Trophoblast cell (in vitro differentiated cells and primary cell): ENCODE measurements around the gene PGRMC2.

Experiments used
- DNase-seq, 2 donors: peaks; one replicate each; pipeline ENCODE4 v3.0.0-alpha.2; 2016
- H2AFZ ChIP-seq: 2 replicates; pipeline ENCODE4 v1.6.1; 2013; ENCODE audit warnings: low read length, moderate library complexity, mild to moderate bottlenecking; ENCODE audit not compliant: insufficient read depth, poor library complexity
- H2AK5ac ChIP-seq: 2 replicates; pipeline ENCODE4 v1.6.1; 2013; ENCODE audit warnings: mild to moderate bottlenecking, low read length
- H2BK120ac ChIP-seq: 2 replicates; pipeline ENCODE4 v1.6.1; 2013; ENCODE audit warnings: low read length, mild to moderate bottlenecking, moderate library complexity; ENCODE audit not compliant: insufficient read depth, poor library complexity
- H2BK12ac ChIP-seq: 2 replicates; pipeline ENCODE4 v1.6.1; 2013; ENCODE audit warnings: mild to moderate bottlenecking, low read length, moderate library complexity
- H2BK5ac ChIP-seq: 2 replicates; pipeline ENCODE4 v1.6.1; 2013; ENCODE audit warnings: low read length, low read depth, moderate library complexity, mild to moderate bottlenecking; ENCODE audit not compliant: poor library complexity
- H3K14ac ChIP-seq: 2 replicates; pipeline ENCODE4 v1.6.1; 2013; ENCODE audit warnings: mild to moderate bottlenecking, low read length
- H3K18ac ChIP-seq: 2 replicates; pipeline ENCODE4 v1.6.1; 2013; ENCODE audit warnings: mild to moderate bottlenecking, low read length
- H3K23ac ChIP-seq: 2 replicates; pipeline ENCODE4 v1.6.1; 2013; ENCODE audit warnings: low read length
- H3K27ac ChIP-seq: 2 replicates; pipeline ENCODE4 v1.5.1; 2013; ENCODE audit warnings: low read depth, mild to moderate bottlenecking, inconsistent platforms, low read length, moderate library complexity
- H3K27me3 ChIP-seq: 2 replicates; pipeline ENCODE4 v1.6.1; 2013; ENCODE audit warnings: inconsistent platforms, mild to moderate bottlenecking, low read length, moderate library complexity; ENCODE audit not compliant: insufficient read depth
- H3K36me3 ChIP-seq, 2 experiments: 1 replicate in 1 of 2; 2 replicates in 1 of 2; pipeline ENCODE4 v1.6.1; 2013; ENCODE audit warnings: low read length in 2 of 2, mild to moderate bottlenecking in 2 of 2, moderate library complexity in 1 of 2; ENCODE audit not compliant: insufficient read depth in 2 of 2, control insufficient read depth in 1 of 2
- H3K4ac ChIP-seq: 2 replicates; pipeline ENCODE4 v1.6.1; 2013; ENCODE audit warnings: low read depth, mild to moderate bottlenecking, low read length, moderate library complexity
- H3K4me1 ChIP-seq, 2 experiments: 1 replicate in 1 of 2; 2 replicates in 1 of 2; pipeline ENCODE4 v1.6.1; 2013; ENCODE audit warnings: low read length in 2 of 2, mild to moderate bottlenecking in 2 of 2, moderate library complexity in 1 of 2; ENCODE audit not compliant: insufficient read depth in 2 of 2, control insufficient read depth in 1 of 2
- H3K4me2 ChIP-seq: 2 replicates; pipeline ENCODE4 v1.6.1; 2013; ENCODE audit warnings: inconsistent platforms, mild to moderate bottlenecking, low read length, moderate library complexity
- H3K4me3 ChIP-seq: 2 replicates; pipeline ENCODE4 v1.5.1; 2013; ENCODE audit warnings: mild to moderate bottlenecking, low read depth, low read length, inconsistent platforms
- H3K79me1 ChIP-seq: one replicate; pipeline ENCODE4 v1.6.1; 2013; ENCODE audit warnings: low read length
- H3K79me2 ChIP-seq: 2 replicates; pipeline ENCODE4 v1.6.1; 2013; ENCODE audit warnings: low read length, mild to moderate bottlenecking; ENCODE audit not compliant: control insufficient read depth, insufficient read depth, poor library complexity
- H3K9ac ChIP-seq: 2 replicates; pipeline ENCODE4 v1.6.1; 2013; ENCODE audit warnings: mild to moderate bottlenecking, low read length
- H3K9me3 ChIP-seq: 2 replicates; pipeline ENCODE4 v1.6.1; 2013; ENCODE audit warnings: low read depth, mild to moderate bottlenecking, control low read depth, inconsistent platforms, low read length; ENCODE audit not compliant: insufficient read depth
- H4K12ac ChIP-seq: 2 replicates; pipeline ENCODE4 v1.6.1; 2013; ENCODE audit warnings: low read depth, mild to moderate bottlenecking, low read length, moderate library complexity
- H4K8ac ChIP-seq: 2 replicates; pipeline ENCODE4 v1.6.1; 2013; ENCODE audit warnings: low read depth, mild to moderate bottlenecking, low read length, moderate library complexity
- H4K91ac ChIP-seq: one replicate; pipeline ENCODE4 v1.6.1; 2013; ENCODE audit warnings: low read depth, mild to moderate bottlenecking, low read length, moderate library complexity
- WGBS: extraction: QIAGEN DNeasy Blood & Tissue Kit; methylation state at CpG from one replicate; pipeline ENCODE4 v1.1.7; 2013; ENCODE audit warnings: missing lambda C conversion rate; ENCODE audit not compliant: insufficient read length, insufficient coverage; ENCODE audit errors: extremely low coverage; 5-methylcytosine and 5-hydroxymethylcytosine counted together

The PGRMC2 gene

GRCh38 chr4:128282516-128282915 is 5.1 kb downstream of the PGRMC2 start:
- Histone ChIP-seq H3K9me3 (no peaks in the 10 kb centered on the region), H4K91ac (no peak overlapping the region), H2AFZ (no peak overlapping the region), H3K18ac (no peak overlapping the region), H2BK12ac (no peak overlapping the region), H2AK5ac (no peak overlapping the region), H3K9ac (no peak overlapping the region), H3K27ac (no peak overlapping the region), H2BK120ac (no peak overlapping the region), H3K4me3 (no peak overlapping the region), H3K36me3 (peaks cover 1 to 5% of the 10 kb centered on the region in 2 experiments), H3K23ac (no peak overlapping the region), H2BK5ac (no peak overlapping the region), H3K79me2 (peaks cover 19% of the 10 kb centered on the region), H3K4me1 (peaks cover 0 to 3% of the 10 kb centered on the region in 2 experiments), H3K79me1 (peaks cover 10% of the 10 kb centered on the region), H3K14ac (no peak overlapping the region), H4K12ac (no peak overlapping the region), H3K27me3 (no peaks in the 10 kb centered on the region), H3K4ac (no peak overlapping the region), H3K4me2 (no peak overlapping the region), H4K8ac (no peak overlapping the region)
- DNase-seq, result no peak

DNA sequence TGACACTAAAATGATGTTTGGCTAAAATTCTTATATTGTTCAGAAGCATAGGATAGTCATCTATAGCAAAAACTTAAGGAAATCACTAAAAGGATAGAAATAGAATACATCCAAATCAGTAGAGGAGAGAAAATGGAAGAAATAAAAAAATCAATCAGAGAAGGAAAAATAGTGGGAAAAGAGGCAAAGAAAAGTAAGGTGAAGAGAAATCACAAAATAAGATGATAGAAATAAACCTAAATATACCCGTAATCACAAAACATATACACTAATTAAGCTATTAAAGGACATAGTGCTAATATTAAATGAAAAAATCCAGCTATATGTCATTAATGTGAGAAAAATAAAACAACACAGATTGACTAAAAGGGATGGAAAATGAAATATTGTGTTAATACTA is 6.3 kb downstream of the PGRMC2 start:
- H4K91ac ChIP-seq, result no peak overlapping the region
- H3K27ac ChIP-seq, result no peak overlapping the region
- no peaks in the 10 kb centered on the region for H3K9me3 ChIP-seq

GRCh38 chr4:128279624-128280225 is 7.9 kb downstream of the PGRMC2 start:
- Histone ChIP-seq H2AFZ (no peak overlapping the region), H3K4me2 (no peak overlapping the region), H3K79me1 (no peaks in the 10 kb centered on the region), H3K27me3 (no peaks in the 10 kb centered on the region), H3K14ac (no peak overlapping the region), H3K27ac (no peak overlapping the region), H3K4me3 (no peak overlapping the region), H3K9ac (no peak overlapping the region), H4K91ac (no peak overlapping the region), H3K4ac (no peak overlapping the region), H3K36me3 (peaks cover 5 to 6% of the 10 kb centered on the region in 2 experiments), H2AK5ac (no peak overlapping the region), H4K8ac (no peak overlapping the region), H4K12ac (no peak overlapping the region), H3K79me2 (peaks cover 12% of the 10 kb centered on the region), H3K4me1 (peaks cover 0 to 3% of the 10 kb centered on the region in 2 experiments), H3K23ac (no peak overlapping the region), H3K9me3 (no peaks in the 10 kb centered on the region), H2BK5ac (no peak overlapping the region), H2BK12ac (no peak overlapping the region), H2BK120ac (no peak overlapping the region), H3K18ac (no peak overlapping the region)
- WGBS, result no CpG with 5 or more reads among the region's 2 CpGs
- DNase-seq, result no peak

More for the DNA sequence above, 6.3 kb downstream of the PGRMC2 start:
- Histone ChIP-seq H3K79me1 (peaks cover 2% of the 10 kb centered on the region), H2BK120ac (no peak overlapping the region), H3K9ac (no peak overlapping the region), H2BK12ac (no peak overlapping the region), H3K23ac (no peak overlapping the region), H3K14ac (no peak overlapping the region), H4K8ac (no peak overlapping the region), H2BK5ac (no peak overlapping the region), H3K4ac (no peak overlapping the region), H3K4me1 (peaks cover 0 to 3% of the 10 kb centered on the region in 2 experiments), H3K79me2 (peaks cover 11% of the 10 kb centered on the region), H3K27me3 (no peaks in the 10 kb centered on the region), H3K4me3 (no peak overlapping the region), H3K36me3 (peaks cover 5 to 6% of the 10 kb centered on the region in 2 experiments), H3K18ac (no peak overlapping the region), H3K4me2 (no peak overlapping the region), H4K12ac (no peak overlapping the region), H2AK5ac (no peak overlapping the region), H2AFZ (no peak overlapping the region)
- no peak for DNase-seq
- no CpG with 5 or more reads among the region's 1 CpG for WGBS

GRCh38 chr4:128277856-128278255 is 9.8 kb downstream of the PGRMC2 start:
- DNase-seq, result no peak
- no peak overlapping the region for H2BK5ac ChIP-seq
- H2AFZ ChIP-seq, result no peak overlapping the region
- H3K4me3 ChIP-seq, result no peak overlapping the region
- H2BK12ac ChIP-seq, result no peak overlapping the region
- H4K91ac ChIP-seq, result no peak overlapping the region
- H3K23ac ChIP-seq, result no peak overlapping the region
- H3K4ac ChIP-seq, result peak overlapping the region; percentile 94
- no CpG with 5 or more reads among the region's 3 CpGs for WGBS
- H2BK120ac ChIP-seq, result no peak overlapping the region
- peaks cover 0 to 3% of the 10 kb centered on the region in 2 experiments for H3K4me1 ChIP-seq
- H4K12ac ChIP-seq, result no peak overlapping the region
- no peak overlapping the region for H3K14ac ChIP-seq
- no peak overlapping the region for H3K9ac ChIP-seq
- H3K18ac ChIP-seq, result no peak overlapping the region
- no peaks in the 10 kb centered on the region for H3K9me3 ChIP-seq
- H3K79me1 ChIP-seq, result no peaks in the 10 kb centered on the region
- H3K27ac ChIP-seq, result no peak overlapping the region
- H3K36me3 ChIP-seq, result peaks cover 6 to 9% of the 10 kb centered on the region in 2 experiments
- H2AK5ac ChIP-seq, result no peak overlapping the region
- no peak overlapping the region for H4K8ac ChIP-seq
- peaks cover 10% of the 10 kb centered on the region for H3K79me2 ChIP-seq
- H3K4me2 ChIP-seq, result no peak overlapping the region
- H3K27me3 ChIP-seq, result no peaks in the 10 kb centered on the region
